ENCODE results near the gene AFDN.

The AFDN gene

DNA sequence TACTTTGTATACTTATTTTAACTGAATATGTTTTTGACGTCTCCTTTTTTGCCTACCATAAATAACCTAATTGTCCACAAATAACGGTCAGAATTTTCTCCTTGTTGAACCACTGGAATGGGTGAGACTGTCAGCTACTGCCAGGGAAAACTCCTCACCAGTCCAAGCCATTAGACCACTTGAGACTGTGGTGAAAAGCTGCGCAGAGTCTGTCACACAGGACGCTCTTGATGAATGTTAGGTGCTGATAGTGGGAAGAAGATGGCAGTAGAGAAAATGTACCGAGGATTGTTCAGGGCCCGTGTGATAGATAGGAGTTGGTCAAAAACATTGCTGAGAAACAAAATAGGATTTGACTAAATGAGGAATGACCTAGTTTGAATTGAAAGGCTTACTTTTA is 95.1 kb downstream of the AFDN start:
- no peak for DNase-seq

DNA sequence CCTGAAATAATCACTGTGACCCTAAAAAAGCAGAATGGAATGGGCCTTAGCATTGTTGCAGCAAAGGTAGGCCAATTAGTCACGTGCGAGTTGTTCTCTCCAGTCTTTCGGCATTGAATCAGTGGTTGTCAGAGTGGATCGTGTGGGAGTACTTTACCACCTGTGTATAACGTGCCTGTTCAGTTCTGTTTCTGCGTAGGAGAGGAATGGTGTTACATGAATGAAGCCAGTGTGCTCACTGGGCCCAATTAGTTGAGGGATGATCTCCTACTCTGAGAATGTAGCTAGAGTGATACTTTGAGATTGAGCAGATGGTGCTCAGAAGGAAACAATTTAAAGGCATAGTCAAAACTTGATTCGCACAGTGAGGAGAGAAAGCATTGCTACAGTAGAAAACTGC is 98.3 kb downstream of the AFDN start:
- DNase-seq, result no peak

DNA sequence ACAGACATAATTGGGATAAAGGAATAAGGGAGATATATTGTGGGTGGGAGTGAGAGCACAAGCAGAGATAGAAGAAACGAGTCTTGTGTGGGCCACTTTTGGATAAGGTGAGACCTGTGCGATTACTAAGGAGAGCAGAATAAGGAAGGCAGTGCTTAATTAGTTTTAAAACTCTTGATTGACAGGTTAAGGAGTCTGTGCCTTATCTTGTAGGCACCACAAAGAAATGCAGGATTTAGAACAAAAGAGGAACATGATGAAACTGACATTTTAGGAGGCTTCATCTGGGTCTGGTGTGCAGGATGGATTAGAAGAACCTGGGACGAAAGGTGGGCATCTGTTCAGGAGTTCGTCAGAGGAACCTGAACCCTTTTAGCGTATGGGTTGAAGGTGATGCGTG is 100.5 kb downstream of the AFDN start:
- DNase-seq, result no peak

DNA sequence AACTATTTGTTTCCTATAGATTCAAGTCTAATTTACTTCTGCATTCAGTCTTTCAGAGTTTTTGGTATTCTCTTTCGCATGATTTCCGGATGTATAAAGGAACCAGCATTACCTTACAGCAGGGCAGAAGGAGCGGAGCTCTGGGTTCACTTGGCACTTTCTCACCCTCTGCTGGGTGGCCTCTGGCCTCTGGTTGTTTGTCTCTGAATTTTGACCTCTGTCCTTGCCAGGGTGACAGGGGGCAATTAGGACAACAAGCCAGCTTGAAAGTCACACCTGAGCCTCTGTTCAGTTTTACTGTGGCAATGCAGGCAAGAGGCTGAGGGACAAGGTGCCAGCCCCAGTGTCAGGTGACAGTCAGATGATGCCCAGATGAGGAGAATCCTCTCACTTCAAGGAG is 101.4 kb downstream of the AFDN start:
- no peak for DNase-seq

DNA sequence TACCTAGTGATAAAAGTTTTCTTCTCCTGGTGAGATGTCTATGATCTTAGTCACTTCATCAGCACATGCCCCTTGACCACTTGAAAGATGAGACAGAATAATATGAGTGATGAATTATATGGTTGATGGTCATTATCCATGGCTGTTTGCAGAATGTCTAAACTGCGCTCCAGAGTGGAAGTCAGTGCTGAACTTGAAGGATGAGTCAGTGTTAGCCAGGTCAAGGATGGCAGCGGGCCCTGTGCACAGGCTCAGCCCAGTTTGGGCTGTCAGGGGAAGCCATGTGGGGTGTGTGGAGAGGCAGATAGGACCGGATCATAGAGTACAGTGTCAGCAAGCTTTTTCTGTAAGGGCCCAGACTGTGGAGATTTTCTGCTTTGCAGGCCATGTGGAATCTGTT is 103.6 kb downstream of the AFDN start:
- no peak for DNase-seq

DNA sequence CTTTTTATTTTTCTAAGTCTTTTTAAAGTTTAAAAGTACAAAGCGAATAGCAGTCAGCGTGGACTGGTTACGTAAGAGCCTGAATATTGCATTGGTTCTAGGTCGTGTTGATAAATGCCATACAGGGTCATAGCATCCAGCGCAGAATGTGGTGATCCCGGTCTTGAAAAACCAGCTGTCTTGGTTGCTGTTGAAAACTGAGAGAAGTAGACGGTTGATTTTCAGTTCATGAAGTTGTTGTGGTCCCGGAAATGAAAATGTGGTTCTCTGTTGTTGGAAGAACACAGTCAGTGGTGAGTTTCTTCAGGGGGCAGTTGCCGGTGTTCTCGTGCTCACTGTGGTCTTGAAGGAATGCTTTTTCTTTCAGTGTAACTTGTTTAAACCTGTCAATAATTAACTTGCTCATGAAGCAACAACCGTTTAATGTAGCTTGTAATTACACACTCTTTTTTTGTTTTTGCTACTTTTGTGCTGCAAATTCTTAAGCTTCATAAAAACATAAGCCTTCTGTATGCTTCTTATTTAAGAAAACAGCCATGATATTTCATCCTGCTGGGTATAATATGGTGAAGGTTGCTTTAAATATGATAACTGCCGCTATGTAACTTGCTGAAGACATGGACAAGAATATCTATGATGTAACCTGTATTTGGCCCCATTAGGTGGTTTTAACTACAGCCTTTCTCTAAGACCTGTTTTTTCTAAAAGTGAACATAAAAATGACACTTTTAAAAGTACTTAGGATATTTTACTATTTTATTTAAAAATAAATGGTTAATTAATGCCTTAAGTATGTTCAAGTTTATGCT is 106.0 kb downstream of the AFDN start:
- DNase-seq, result no peak

DNA sequence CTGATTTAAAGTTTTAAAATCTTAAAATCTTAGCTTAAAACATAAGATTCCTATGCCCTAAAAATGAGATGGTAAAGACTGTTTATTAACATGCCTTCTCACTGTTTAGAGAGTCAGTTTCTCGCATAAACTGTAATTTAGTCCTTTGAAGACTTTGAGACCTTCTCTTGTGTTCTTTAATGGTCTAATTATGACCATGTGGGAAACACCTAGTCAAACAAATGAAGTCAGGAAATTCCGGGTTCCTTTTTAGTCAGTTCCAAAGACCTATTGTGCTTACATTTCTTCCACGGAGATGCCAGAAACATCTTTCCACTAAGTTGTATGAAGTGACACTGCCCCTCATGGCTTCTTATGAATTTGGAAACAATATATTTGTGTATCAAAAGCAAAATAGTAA is 106.6 kb downstream of the AFDN start:
- DNase-seq, result no peak

DNA sequence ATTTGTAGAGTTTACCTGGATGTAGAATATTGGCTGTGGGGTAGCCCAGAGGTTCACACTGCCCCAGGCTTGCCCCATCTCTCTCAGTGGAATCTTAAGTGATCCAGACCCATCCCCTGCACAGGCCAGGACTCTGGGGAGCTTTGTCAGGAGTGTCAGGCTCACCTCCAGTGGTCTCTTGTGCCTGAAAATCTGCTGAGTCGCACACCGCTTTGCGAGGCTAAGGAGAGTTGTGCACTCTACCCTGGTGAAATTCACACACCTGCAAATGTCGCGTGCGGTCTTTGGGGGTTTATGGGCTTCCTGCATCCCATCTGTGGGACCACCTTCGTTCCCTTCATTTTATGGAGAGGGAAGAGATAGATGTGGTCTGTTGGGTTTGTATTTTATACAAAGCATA is 107.1 kb downstream of the AFDN start:
- no peak for DNase-seq

DNA sequence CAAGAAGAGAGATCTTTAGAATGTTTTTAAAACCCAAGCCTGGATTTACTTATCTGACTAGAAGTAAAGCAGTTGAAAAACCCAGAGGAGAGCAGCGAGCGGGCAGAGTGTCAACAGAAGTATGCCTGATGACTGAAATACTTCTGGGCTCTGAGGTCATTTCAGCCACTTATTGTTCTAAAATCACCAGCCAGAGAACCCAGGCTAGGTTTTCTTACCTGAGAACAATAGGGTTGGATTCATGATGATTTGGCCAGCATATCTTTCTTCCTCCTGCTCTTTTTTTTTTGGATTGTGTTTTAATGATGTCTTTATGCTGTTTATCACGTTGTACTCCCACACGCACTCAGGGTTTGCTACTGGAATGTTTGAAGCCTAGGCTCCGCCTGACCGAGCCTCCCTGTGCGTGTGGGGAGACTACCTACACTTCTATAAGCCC is 107.7 kb downstream of the AFDN start:
- DNase-seq, result no peak

DNA sequence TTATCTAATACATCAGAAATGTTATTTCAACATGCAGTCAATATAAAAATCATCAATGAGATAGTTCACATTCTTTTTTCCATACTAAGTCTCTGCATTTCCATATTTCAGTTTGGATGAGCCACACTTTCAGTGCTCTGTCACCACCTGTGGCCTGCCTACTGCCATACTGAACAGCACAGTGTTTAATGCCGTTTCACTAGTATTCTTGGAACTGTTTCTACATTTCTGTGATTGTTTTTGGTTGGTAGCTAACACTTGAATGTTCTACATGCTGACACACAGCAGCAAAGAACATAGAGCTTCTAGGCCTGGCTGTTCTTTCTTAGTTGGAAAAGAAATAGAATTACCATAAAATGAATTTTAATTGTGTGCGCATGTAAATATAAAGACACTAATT is 109.3 kb downstream of the AFDN start:
- no peak for DNase-seq

DNA sequence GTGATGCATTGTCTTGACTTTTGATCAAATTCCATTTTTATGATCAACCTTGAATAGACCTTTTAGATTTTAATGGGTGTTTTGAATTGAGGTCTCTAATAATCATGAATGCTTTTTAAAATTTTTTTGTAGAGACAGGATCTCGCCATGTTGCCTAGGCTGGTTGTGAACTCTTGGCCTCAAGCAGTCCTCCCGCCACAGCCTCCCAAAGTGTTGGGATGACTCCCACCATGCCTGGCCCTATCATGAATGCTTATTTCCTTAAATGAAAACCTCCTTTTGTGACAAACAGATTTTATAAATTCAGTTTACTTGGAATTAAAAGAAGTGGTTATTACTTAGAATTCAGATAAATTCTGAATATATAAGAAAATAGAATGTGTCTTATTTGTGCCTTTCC is 110.6 kb downstream of the AFDN start:
- DNase-seq, result no peak

DNA sequence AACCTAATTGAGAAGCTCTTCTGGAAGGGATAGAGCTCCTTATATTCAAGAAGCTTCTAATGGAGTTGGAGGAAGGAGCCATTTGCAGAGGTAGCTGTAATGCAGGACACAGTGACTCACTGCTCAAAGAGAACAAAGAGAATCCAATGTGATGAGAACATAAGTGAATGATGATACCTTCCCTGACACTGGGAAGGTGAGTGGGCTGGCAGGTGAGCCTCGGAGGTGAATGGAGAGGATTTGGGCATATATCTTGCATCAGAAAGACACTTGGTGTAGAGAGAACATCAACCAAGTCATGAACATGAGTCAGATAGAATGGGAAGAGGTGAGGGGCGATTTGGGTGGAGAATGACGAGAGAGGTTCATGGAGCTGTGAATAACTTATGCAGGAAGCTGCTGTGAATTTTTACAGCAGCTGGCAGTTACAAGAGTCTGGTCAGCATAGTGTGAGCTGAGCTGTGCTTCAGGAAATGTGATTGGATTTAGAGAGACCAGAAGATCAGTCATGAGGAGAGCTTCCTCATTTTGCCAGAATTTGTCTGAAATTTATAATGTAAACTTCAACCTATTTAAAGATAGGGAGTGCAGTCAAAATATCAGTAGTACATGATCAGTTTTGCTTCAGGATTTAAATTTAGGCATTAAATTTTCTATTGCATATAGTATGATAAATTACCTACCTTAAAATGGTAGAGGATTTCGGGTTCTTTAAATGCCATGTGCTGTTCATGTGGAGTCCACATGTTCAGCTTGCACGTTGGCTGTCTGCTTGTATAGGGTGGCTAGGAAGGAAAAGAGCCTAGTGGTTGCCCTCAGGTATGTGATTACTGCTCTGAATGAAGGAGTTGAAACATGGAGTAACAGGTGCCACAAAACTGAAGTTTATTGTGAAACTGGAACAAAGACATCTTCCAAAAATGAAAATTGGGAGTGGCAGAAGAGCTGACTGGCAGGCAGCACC is 111.5 kb downstream of the AFDN start:
- no peak for DNase-seq

DNA sequence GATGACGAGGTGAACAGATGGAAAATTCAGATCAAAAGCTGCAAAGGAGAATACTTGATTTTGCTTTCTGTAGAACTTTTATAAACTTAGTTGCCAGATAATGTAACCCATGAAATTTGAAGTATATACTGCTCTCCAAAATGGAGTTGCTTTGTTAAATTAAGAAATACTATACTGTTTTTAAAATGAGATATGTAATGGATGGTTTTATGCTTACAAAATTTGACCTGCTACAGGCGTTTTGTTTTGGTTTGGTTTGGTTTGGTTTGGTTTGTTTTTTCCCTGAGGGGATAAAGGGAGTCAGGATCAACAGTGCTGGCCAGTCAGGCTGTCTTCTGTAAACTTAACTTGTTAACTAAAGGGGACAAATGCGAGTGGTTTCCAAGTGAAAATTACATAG is 115.1 kb downstream of the AFDN start:
- DNase-seq, result no peak

DNA sequence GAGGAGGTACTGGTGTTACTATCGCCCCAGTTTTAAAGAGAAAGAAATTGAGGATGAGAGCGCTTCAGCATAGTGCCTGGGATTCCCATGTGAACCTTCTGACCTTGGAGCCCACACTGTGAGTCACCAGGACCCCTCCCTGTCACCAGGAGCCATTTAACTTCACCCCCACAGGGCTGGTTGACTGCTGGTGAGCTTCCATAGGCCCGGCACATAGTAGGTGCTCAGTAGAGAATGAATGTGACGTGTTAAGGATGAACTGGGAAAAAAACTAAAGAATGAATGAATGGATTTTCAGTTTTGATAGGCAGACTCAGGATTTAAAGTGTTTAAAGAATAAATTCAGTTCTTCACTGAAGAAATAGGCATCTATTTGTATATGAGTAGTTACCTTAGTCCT is 117.4 kb downstream of the AFDN start:
- no peak for DNase-seq

DNA sequence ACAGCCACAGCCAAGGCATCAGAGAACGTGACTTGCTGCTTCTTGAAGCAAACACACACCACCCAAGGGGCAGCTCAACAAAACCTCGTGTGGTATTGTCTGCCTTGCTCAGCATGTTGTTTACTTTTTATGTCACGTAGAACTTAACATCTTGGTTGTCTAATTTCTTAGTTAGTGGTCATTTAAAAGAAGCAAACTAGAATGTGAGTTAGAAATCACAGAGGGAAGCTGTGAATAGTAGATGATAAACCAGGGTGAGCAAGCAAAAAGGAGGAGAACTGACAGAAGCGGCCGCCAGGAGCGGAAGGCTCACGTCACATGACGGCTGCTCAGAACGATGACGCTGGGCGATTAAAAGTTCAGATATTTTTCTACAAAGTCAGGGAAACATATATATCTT is 119.3 kb downstream of the AFDN start:
- no peak for DNase-seq

DNA sequence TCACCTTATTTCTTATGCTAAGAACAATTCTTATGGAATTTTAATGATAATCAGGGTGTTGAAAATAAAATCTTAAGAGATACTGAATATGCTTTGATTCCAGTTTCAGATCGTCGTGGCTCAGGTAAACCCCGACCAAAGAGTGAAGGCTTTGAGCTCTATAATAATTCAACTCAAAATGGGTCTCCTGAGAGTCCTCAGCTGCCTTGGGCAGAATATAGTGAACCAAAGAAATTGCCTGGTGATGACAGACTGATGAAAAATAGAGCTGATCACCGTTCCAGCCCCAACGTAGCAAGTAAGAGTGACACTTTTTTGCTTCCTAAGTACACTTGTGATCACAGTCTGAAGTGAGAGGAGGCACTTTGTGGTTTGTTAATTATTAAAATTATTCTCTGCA is 119.9 kb downstream of the AFDN start:
- no peak for DNase-seq

DNA sequence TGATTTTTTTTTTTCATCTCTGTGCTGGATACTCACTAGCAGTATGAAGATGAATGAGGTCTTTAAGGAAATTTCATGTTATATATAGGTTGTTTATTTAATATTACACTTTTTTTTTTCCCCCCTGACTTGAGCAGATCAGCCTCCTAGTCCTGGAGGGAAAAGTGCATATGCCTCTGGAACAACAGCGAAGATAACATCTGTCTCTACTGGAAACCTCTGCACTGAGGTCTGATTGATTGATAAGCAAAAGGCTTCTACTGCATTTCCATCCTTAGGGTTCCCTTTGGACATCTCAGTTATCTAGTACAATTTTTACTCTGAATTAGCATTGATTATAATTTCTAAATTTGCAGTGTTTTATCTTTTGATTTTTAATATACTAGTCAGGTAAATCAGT is 121.0 kb downstream of the AFDN start:
- no peak for DNase-seq

DNA sequence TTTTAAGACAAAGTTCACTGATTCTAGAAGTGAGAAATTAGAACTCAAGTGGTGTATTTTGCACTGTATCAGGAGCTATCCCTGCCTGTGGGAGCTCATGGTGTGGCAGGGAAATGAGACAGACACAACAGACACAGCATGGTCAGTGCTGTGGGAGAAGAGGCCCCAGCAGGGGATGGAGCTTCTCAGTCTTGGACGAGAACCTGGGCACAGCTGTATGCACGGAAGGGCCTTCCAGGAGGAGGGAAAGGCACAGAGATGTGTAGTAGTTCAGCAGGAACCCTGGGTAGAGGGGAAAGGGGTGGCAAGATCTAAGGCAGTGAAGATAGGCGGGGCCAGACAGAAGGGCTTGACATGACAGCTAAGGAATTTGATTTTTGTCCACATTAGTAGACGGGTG is 122.0 kb downstream of the AFDN start:
- DNase-seq, result no peak

DNA sequence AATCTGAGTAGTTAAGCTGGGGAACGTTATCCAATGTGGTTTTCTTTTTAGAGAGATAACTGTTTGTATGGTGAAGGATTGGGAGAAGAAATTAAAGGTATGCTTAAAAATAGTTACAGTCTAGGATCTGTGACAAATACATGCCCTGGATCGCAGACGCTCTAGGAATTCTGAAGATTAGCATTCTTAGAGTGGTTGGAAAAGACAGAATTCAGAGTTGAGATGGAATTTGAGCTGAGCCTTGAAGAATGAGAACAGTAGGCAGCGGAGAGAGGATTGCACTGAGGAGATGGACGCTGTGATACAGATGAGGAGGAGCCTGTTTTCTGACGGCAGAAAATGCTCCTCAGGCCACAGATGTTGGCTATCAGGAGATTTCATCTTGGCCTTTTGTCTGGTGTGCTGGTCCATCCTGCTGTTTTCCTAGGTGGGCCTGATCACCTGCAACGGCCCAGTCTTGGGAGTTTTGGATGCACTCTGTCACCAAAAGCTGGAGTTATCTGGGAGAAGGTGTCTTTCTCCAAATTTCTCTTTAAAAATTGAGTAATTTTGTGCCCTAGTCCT is 122.5 kb downstream of the AFDN start:
- DNase-seq, result no peak

DNA sequence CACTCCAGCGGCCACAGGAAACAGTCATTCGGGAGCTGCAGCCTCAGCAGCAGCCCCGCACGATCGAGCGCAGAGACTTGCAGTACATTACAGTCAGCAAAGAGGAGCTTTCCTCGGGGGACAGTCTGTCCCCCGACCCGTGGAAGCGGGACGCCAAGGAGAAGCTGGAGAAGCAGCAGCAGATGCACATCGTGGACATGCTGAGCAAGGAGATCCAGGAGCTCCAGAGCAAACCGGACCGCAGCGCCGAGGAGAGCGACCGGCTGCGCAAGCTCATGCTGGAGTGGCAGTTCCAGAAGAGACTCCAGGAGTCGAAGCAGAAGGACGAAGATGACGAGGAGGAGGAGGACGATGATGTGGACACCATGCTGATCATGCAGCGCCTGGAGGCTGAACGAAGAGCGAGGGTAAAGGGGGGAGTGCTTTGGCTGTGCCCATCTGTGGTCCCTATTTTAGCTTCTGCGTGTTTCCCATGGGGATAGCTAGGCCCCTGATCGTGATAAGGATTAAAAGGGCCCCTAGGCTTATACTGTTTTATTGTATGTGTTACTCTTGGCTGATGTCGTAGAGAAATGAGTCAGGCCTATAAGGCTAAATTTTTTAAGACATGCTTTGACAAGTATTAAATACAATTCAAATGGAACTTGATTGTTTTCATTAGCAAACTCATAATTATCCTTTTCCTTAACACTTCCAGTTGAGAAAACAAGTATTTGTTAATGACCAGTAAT is 125.2 kb downstream of the AFDN start:
- DNase-seq, result no peak

DNA sequence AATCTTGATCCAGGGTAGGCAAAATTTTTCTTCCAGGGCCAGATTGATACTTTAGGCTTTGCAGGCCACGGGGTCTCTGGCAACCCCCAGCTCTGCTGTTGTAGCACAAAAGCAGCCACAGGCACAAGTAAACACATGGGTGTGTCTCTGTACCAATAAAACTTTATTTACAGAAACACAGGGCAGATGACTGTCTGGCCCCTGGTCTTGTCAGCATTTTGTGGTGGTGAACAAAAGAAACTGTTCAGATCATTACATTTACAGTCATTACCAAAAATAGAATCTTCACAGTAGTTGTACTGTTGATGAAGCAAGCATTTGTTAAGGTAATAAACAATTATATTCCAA is 125.8 kb downstream of the AFDN start:
- DNase-seq, result no peak

DNA sequence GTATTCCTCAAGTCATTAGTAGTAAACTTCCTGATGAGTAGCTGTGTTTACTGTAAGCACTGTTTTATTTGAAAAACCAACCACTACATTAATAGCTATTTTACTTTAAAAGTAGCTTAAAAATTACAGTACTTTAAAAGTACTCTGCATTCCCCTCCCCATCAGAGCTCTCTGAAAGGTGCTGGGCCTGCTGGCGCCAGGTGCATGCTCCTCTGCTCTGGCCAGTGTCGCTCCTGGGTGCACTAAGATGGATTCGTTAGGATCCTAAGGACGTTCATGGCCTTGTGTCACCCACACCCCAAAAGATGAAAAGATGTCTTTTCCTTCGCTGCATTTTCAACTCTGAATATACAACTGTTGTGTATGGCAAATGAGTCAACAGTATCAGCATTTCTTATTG is 126.8 kb downstream of the AFDN start:
- DNase-seq, result no peak

DNA sequence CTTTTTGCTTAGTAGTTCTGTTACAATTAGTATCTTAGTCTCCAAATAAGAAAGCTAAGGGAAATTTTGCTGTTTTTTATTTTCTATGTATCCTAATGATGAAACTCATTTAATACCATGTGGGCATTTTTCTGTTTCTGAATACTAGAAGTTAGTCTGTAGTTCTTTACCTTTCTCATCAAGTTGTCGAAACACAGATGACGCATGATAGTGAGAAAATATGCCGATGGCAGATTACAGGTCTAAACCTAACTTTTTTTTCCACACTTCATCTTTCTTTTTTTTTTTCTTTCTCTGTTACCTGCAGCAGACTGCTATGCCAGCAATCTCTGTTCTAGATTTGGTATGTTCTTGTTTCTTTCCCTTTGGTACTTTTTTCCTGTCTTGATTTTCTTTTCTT is 127.4 kb downstream of the AFDN start:
- no peak for DNase-seq
